ENCODE data around the gene TSPY10. TPM values are rescaled to one million over a fixed set of nuclear protein-coding genes. Genes with fewer than 3 reads are reported as not detected.
"Not testable (repeated sequence)": the region's sequence is repeated elsewhere in the genome, so short reads cannot be mapped to it uniquely, and the experiment has no call there.

Gene TSPY10, protein sequence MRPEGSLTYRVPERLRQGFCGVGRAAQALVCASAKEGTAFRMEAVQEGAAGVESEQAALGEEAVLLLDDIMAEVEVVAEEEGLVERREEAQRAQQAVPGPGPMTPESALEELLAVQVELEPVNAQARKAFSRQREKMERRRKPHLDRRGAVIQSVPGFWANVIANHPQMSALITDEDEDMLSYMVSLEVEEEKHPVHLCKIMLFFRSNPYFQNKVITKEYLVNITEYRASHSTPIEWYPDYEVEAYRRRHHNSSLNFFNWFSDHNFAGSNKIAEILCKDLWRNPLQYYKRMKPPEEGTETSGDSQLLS
- 7.9 TPM for total RNA-seq (ENCODE audit: insufficient read depth, low replicate concordance)

DNA sequence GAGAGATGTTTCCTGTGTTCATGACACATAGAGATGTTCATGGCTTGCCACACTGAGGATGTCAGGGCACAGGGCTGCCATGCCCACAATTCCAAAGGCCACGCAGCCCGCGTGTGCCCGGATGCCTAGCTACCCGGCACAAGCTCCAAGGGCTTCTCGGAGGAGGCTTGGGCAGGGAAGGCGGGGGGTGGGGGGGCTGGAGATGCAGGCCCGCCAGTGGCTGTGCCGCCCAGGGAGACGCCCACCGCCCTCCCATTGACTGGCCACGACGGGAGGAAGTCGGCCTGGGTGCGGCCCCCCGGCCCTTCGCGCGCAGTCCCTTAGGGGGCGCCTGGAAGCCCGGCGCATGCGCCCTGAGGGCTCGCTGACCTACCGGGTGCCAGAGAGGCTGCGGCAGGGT is at the start of gene TSPY10:
TSPY10 (plus strand) TSS at position 301 of the 400 bp plus-strand sequence; CDS start at position 347, 46 bp downstream.
- not testable (repeated sequence) for DNase-seq (ENCODE audit: low spot score)

DNA sequence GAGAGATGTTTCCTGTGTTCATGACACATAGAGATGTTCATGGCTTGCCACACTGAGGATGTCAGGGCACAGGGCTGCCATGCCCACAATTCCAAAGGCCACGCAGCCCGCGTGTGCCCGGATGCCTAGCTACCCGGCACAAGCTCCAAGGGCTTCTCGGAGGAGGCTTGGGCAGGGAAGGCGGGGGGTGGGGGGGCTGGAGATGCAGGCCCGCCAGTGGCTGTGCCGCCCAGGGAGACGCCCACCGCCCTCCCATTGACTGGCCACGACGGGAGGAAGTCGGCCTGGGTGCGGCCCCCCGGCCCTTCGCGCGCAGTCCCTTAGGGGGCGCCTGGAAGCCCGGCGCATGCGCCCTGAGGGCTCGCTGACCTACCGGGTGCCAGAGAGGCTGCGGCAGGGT is 40.7 kb upstream of the TSPY10 start, which contains the start of gene TSPY9:
TSPY9 (plus strand) TSS at position 301 of the 400 bp plus-strand sequence; CDS start at position 347, 46 bp downstream.
- DNase-seq (ENCODE audit: low spot score) = not testable (repeated sequence)

DNA sequence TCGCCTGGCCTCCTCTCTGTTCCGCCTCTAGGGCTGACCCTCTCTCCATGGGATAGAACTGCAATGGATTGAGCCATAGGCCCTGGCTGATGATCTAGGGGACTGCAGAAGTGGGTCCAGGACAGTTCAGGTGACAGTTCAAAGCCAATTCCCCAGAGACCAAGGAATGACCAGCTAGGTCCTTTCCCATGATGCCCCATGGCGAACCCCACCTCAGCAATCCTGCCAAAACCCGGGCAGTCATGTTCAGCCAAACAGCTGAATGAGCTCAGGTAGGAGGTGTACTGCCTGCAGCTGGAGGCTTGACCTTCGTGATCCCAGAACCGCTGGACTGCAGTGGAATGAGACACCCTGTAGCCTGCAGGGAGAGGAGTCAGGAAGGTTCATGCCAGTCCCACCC is 23.3 kb upstream of the TSPY10 start:
- not testable (repeated sequence) for DNase-seq (ENCODE audit: low spot score)

DNA sequence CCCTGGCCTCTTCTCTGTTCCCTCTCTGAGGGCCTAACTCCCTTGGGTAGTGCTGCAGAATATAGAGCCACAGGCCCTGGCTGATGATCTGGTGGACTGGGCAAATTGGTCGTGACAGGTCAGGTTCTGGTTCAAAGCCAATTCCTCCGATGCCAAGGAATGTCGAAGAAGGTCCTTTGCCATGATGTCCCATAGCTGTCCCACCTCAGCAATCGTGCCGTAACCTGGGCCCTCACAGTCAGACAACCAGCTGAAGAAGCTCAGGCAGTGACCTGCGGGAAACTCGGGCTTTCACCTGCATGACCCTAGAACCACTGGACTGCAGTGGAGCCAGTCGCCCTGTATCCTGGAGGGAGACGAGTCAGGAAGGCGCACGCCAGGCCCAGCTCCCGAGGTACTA is 11.4 kb upstream of the TSPY10 start:
- not testable (repeated sequence) for DNase-seq (ENCODE audit: low spot score)

Other genes with a start within 250 kb of the TSPY10 start
- gene TSPY4, start 190.4 kb upstream of the TSPY10 start, total RNA-seq (ENCODE audit: insufficient read depth, low replicate concordance) = 1.7 TPM
- 2.2 TPM for gene TSPY8, start 170.1 kb upstream of the TSPY10 start, total RNA-seq (ENCODE audit: insufficient read depth, low replicate concordance)
- gene TSPY3, start 129.5 kb upstream of the TSPY10 start, total RNA-seq (ENCODE audit: insufficient read depth, low replicate concordance) = 2.2 TPM
- gene TSPY1, start 60.9 kb upstream of the TSPY10 start, total RNA-seq (ENCODE audit: insufficient read depth, low replicate concordance) = not detected
- gene TSPY9, start 40.6 kb upstream of the TSPY10 start, total RNA-seq (ENCODE audit: insufficient read depth, low replicate concordance) = not detected